AG09319 (cell line): ENCODE data around the gene GREB1L.

Experiments
- DNase-seq: peaks from one replicate; pipeline ENCODE4 v3.0.0-alpha.2; 2010; ENCODE audit warnings: low read depth; ENCODE audit errors: extremely low read depth
- CTCF ChIP-seq: IDR thresholded peaks from 2 replicates; pipeline ENCODE4 v1.5.1; 2011; ENCODE audit warnings: low read depth, mild to moderate bottlenecking, inconsistent platforms, low read length, moderate library complexity

GREB1L gene

GRCh38 chr18:21262979-21263378, 20.9 kb downstream of the GREB1L start:
- no peak for TF ChIP-seq CTCF
- DNase-seq = no peak

- no peak for TF ChIP-seq CTCF
- DNase-seq = no peak
Observed at GRCh38 chr18:21264651-21265050, 22.6 kb downstream of the GREB1L start.

- DNase-seq = no peak
- no peak for TF ChIP-seq CTCF
Observed at GRCh38 chr18:21265971-21266673, 24.1 kb downstream of the GREB1L start.

- no peak for TF ChIP-seq CTCF
- DNase-seq = no peak
Observed at GRCh38 chr18:21267400-21267799, 25.4 kb downstream of the GREB1L start.

- no peak for TF ChIP-seq CTCF
- no peak for DNase-seq
Observed at GRCh38 chr18:21269349-21269748, 27.3 kb downstream of the GREB1L start.

- DNase-seq = no peak
- no peak for TF ChIP-seq CTCF
Observed at GRCh38 chr18:21270453-21270852, 28.4 kb downstream of the GREB1L start.

- TF ChIP-seq CTCF = no peak
- DNase-seq = no peak
Observed at GRCh38 chr18:21272016-21272579, 30.1 kb downstream of the GREB1L start.
